Nephron (organoid): ENCODE measurements around the gene OR51B2.

Experiments
- H3K27ac Mint-ChIP-seq, 3 experiments: 2 replicates each; pipeline ENCODE4 v1.8.0; 2020; ENCODE audit warnings: mixed read lengths in 3 of 3, mild to moderate bottlenecking in 2 of 3, moderate library complexity in 1 of 3
- H3K27me3 Mint-ChIP-seq: 2 replicates; pipeline ENCODE4 v1.8.0; 2021; ENCODE audit warnings: low read depth, mild to moderate bottlenecking, moderate library complexity, mixed read lengths
- H3K36me3 Mint-ChIP-seq: 2 replicates; pipeline ENCODE4 v1.8.0; 2020; ENCODE audit warnings: low read depth, mixed read lengths
- H3K4me1 Mint-ChIP-seq: 2 replicates; pipeline ENCODE4 v1.8.0; 2020; ENCODE audit warnings: mixed read lengths
- H3K4me3 Mint-ChIP-seq, 3 experiments: 2 replicates each; pipeline ENCODE4 v1.8.0; 2020; ENCODE audit warnings: mild to moderate bottlenecking in 3 of 3, mixed read lengths in 3 of 3, moderate library complexity in 2 of 3
- H3K9me3 Mint-ChIP-seq: 2 replicates; pipeline ENCODE4 v1.8.0; 2020; ENCODE audit warnings: mixed read lengths
- CTCF ChIP-seq, 3 experiments: fragments of 200-600 bp; sonication (generic); IDR thresholded peaks; one replicate each; pipeline ENCODE4 v1.5.0; 2021; ENCODE audit warnings: antibody characterized with exemption in 3 of 3; ENCODE audit not compliant: unreplicated experiment in 3 of 3

Gene OR51B2

DNA sequence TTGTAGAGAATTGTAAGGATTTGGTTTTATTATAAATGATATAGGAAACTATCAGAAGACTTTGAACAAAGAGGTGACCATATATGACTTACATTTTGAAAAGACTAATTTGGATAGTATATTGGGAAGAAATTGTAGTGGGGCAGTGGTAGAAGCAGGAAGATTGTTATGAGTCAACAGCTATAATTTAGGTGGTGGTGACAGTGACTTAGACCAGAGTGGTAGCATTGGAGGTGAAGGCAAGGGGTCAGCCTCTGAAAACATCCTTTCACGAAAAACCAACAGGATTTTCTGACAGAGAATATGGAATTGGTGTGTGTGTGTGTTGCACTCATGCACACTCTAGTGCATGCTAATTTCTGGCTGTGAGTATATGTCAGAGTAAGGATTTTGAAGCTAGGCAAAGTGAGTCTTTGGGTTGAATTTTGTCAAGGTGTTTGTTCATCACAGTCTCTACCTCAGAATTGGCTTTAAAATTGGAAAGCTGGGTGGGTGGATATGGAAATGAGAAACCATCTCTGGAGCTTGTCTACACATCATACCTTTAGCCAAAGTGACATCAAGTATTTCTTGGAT, 46.2 kb downstream of the OR51B2 start:
- no peak for TF ChIP-seq CTCF (IDR thresholded peaks at IDR 0.05; ENCODE audit: unreplicated experiment in 3 of 3)
- Mint-ChIP-seq H3K36me3 (no peaks in the 10 kb centered on the region), H3K27me3 (no peaks in the 10 kb centered on the region), H3K9me3 (no peaks in the 10 kb centered on the region), H3K4me3 (no peak overlapping the region), H3K27ac (no peak overlapping the region), H3K4me1 (no peaks in the 10 kb centered on the region)

DNA sequence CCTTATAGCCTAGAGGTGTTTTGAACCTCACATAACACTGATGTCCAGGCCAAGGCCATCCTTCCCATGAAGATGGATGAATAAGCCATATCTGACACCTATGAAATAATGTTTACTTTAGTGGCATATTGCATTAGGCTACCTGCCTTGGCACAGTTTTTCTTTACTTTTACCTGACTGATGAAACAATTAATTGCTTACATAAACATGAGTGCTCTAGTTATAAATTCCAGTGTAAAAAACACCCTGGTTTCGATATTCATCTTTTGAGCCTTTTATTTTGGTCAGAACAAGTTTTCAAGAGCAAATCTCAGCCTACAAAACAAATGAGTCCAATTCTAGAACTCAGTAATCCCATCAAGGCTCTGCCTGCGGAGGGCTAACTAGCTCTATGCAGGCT, 47.4 kb downstream of the OR51B2 start:
- no peaks in the 10 kb centered on the region for H3K27me3 Mint-ChIP-seq
- H3K4me3 Mint-ChIP-seq, result no peak overlapping the region
- TF ChIP-seq CTCF (IDR thresholded peaks at IDR 0.05; ENCODE audit: unreplicated experiment in 3 of 3), result no peak
- H3K4me1 Mint-ChIP-seq, result no peaks in the 10 kb centered on the region
- no peak overlapping the region for H3K27ac Mint-ChIP-seq
- no peaks in the 10 kb centered on the region for H3K36me3 Mint-ChIP-seq
- H3K9me3 Mint-ChIP-seq, result no peaks in the 10 kb centered on the region

- Mint-ChIP-seq H3K9me3 (no peaks in the 10 kb centered on the region), H3K4me3 (no peak overlapping the region), H3K4me1 (no peaks in the 10 kb centered on the region), H3K27me3 (no peaks in the 10 kb centered on the region), H3K27ac (no peak overlapping the region), H3K36me3 (no peaks in the 10 kb centered on the region)
- no peak for TF ChIP-seq CTCF (IDR thresholded peaks at IDR 0.05; ENCODE audit: unreplicated experiment in 3 of 3)
Measured at GRCh38 chr11:5275369-5276110, 48.6 kb downstream of the OR51B2 start.

GRCh38 chr11:5274395-5274794, 49.7 kb downstream of the OR51B2 start:
- Mint-ChIP-seq H3K27me3 (no peaks in the 10 kb centered on the region), H3K27ac (no peak overlapping the region), H3K36me3 (no peaks in the 10 kb centered on the region), H3K4me1 (no peaks in the 10 kb centered on the region), H3K4me3 (no peak overlapping the region), H3K9me3 (no peaks in the 10 kb centered on the region)
- TF ChIP-seq CTCF (IDR thresholded peaks at IDR 0.05; ENCODE audit: unreplicated experiment in 3 of 3), result no peak
